Right lobe of liver (tissue), 4 donors: ENCODE results near the gene WDR18.

Source experiments
- POLR2A ChIP-seq: fragments of 450-650 bp; IDR thresholded peaks from one replicate; pipeline ENCODE4 v1.6.1; 2017; ENCODE audit warnings: antibody characterized with exemption, mild to moderate bottlenecking
- TF ChIP-seq, protein P1 (sequence below), 4 donors: fragments of 200-600 bp in 3 of 4; fragments of 450-650 bp in 1 of 4; IDR thresholded peaks; one replicate each; pipeline versions ENCODE4 v1.5.1 to v1.8.0; 2016 to 2022; ENCODE audit warnings: antibody characterized with exemption in 4 of 4, mild to moderate bottlenecking in 2 of 4
- donor health status: DM: no; HTN: no; CAD: no.
- donor health status: DM: no; HTN: no; CAD: no.
- donor health status: DM: no; HTN: yes; CAD: no.

GRCh38 chr19:1000591-1001537 lies 16.7 kb downstream of the WDR18 start:
- TF ChIP-seq, protein P1, sequence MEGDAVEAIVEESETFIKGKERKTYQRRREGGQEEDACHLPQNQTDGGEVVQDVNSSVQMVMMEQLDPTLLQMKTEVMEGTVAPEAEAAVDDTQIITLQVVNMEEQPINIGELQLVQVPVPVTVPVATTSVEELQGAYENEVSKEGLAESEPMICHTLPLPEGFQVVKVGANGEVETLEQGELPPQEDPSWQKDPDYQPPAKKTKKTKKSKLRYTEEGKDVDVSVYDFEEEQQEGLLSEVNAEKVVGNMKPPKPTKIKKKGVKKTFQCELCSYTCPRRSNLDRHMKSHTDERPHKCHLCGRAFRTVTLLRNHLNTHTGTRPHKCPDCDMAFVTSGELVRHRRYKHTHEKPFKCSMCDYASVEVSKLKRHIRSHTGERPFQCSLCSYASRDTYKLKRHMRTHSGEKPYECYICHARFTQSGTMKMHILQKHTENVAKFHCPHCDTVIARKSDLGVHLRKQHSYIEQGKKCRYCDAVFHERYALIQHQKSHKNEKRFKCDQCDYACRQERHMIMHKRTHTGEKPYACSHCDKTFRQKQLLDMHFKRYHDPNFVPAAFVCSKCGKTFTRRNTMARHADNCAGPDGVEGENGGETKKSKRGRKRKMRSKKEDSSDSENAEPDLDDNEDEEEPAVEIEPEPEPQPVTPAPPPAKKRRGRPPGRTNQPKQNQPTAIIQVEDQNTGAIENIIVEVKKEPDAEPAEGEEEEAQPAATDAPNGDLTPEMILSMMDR (IDR thresholded peaks at IDR 0.05) = no peak
- no peak for TF ChIP-seq POLR2A
